ENCODE results near the gene TWIST2.

DNA sequence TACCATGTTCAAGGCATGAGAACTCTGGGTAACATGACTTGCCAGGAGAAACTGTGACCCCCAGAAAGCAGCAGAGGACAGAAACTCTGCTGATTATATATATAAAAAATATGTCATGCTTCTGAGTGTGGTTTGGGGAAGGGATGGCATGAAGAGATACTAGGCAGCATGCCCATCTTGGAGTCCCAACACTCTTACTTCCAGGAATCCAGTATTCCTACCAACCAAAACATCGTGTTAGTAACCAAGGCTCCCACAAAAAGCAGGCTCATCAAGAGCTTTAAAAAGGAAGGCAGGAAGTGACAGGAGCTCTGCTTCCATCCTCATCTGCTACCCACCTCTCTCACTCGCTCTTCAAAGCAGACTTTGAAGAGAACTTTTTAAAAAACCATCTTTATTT lies 31.6 kb upstream of the TWIST2 start:
- TF ChIP-seq CTCF (IDR thresholded peaks at IDR 0.05) (no peak), POLR2AphosphoS5 (IDR thresholded peaks at IDR 0.05) (no peak), POLR2A (IDR thresholded peaks at IDR 0.05) (no peak)
